Measurements from ENCODE around the gene SLC30A2.
A peak's percentile ranks its signal among the peaks of the same experiment; 100 is the strongest.

Gene SLC30A2

DNA sequence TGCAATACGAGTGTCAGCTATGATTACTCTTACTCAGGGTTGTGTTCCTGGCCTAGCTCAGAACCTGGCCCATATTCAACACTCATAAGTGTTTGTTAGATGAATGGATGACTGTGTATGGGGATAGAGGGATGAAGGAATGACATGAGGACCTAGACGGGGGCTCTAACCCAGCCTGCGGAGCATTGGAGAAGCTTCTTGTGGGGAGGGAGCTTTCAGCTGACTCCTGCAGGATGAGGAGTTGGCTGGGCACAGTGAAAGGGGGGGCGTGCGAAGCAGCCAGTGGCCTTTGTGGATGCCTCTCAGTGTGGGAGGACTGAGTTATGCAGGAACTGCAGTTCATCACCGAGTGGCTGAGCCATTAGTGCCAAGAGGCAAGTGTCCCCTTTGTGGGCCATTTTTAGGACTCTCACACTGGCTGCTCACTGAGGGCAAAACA, 25.6 kb downstream of the SLC30A2 start:
- DNase-seq, result no peak

DNA sequence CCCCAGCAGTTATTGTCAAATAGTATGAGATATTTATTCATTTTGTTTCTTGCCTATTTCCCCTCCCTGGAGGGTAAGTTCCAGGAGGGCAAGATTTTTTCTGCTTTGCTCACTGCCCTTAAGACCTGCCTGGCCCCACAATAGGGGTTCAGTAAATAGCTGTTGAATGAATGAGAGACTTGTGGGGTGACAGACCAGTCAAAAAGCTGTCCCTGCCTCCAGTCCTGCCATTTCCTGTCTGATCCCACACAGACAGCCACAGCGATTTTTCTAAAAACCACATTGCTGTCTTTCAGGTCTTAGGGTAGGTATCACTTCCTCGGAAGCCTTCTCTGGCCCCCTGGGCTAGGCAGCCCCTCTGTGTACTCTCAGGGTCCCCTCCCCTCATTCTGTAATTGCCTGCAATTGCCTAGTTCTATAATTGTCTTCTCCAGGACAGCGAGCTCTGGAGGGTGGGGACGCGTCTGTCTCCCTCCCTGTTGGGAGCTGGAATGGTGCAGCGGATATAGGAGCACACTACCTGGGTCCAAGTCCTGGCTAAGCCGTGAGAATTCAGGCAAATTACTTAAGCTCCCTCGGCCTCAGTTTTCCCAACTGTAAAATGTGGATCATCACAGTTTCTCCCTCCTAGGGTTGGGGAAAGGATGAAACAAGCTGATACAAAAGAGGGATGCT, 26.1 kb downstream of the SLC30A2 start:
- DNase-seq, result no peak

DNA sequence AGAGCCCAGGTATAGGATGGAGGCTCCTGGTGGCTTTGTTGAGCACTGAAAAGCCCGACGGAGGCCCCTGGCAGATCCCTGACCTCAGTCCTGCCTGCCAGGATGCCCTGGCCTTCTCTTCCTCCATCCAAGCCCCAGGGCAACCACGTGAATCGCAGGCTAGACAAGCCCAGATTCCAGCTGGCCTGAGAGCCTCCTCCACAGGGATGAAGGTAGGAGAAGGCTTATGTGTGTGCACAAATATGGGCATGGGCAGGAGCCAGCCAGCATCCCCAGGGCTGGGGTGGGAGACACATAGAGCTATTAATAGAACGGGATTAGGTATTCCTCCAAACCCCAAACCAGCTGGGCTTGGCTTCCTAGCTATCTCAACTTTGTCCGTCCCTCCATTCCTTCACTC, 28.3 kb downstream of the SLC30A2 start:
- DNase-seq, result no peak

DNA sequence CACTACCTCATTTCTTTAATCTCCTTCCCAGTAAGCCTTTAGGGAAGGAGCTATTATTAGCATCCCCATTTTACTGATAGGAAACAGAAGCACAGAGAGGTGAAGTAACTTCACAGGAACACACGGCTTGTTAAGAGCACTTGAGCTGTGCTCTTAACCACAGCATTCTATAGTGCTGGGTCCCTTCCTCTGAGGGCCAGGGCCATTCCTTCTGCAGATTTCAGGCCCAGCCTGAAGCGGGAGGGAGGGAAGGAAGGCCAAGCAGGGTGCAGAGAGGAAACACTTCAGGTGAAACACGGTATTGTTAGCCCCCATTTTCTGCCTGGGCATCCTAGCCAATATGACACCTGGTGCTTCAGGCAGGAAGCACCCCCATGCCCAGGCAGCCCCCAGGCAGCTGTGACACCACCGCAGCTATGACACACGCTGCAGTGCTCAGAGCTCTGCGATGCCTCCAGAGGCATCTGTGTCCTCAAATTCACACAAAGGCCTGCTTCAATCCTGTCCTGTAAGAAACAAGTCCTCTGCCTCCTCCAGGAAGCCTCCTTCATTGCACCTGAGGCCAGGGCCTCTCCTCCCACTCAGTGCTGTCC, 28.9 kb downstream of the SLC30A2 start:
- peak; percentile 26 for DNase-seq

DNA sequence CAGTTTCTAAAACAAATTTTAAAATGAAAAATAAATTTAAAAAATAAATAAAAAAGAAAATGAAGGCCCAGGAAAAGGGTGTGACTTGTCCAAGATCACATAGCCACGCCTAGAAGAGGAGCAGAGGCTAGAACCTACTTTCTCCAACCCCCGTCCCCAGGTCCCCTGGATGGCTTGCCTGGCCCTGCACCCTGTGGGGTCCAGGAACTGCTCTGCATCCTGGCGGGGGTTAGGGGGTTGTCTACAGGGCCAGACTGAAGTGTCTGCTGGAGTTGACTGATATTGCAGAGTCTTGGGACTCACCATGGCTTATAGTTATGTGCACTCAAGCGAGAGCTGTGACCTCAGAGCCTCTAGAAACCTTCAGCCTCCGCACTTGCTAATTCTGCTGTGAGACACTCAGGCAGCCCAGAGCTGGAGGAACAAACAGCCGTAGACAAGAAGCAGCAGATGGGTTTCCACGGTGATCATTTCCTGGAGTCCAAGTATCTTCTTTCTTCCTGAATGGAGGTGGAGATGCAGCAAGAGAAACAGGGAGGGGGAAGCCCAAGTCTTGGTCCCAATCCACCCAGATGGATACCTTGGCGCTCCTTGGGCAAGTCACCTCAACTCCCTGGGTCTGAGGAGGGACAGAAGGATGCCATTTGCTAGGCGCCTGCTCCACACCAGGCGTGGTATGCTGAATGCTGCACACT, 29.5 kb downstream of the SLC30A2 start:
- no peak for DNase-seq

DNA sequence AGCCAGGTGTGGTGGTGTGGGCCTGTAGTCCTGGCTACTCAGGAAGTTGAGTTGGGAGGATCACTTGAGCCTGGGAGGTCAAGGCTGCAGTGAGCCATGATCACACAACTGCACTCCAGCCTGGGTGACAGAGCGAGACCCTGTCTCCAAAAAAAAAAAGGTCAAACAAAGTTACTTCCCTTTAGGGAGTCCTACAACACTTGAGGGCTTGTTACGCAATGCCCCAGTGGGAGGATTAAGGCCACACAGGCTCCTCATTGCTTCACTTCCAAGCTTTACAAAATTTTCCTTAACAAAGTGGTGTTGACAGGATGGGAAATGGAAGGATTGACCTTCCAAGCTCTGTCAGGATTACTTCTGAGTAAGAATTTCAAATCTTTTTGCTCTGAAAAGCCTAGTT, 30.6 kb downstream of the SLC30A2 start:
- DNase-seq, result no peak

DNA sequence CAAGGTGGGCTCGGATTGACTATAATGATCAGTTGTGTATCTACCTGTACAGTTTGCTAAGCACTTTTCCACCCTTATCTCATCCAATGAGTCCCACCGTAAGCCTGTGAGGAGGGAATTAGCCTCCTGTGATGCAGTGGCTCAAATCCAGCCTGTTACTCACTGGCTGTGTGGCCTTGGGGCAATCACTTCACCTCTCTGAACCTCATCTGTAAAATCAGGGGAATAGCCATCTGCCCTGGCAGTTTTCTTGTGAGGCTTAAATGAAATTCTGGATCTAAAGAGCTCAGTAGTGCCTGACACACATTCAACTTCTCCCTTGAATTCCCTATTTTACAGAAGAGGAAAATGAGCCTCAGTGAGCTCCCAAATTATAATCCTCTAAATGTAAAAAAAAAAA, 31.7 kb downstream of the SLC30A2 start:
- DNase-seq, result no peak

DNA sequence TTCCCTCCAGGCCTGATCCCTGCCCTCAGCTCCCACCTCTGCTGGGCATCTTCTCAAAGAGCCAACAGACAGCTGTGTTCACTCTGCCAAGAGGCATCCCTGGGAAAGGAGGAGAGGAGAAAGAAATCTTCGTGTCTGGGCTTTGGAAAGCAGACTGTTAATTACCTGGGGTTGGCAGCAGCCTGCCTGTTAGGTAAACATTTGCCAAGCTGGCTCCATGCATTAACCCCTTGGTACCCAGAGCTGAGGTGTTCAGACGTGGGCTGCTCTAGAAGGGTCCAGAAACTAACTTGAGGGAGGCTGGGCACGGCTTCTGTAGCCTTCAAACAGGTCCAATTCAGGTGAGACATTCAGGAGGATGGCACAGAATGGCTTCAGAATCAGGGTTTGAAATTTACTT, 33.1 kb downstream of the SLC30A2 start:
- DNase-seq, result no peak

DNA sequence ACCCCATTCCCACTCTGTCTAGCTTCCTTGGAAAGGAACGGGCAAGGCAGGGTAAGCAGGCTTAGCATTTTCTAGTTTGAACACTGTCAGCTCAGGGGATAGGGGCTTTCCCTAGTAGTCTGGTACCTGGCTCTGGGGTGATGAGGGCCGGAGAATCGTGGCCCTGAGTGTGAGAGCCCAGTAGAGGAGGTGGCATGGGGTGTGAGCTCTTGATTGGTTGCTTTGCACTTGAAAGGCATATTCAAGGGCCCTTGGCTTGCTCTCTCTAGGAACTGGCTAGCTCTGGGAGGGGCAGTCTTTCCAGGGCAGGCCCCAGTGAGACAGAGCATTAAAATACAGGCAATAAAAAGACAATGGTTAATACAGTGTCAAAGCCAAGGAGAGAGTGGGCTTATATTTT, 35.1 kb downstream of the SLC30A2 start:
- no peak for DNase-seq

DNA sequence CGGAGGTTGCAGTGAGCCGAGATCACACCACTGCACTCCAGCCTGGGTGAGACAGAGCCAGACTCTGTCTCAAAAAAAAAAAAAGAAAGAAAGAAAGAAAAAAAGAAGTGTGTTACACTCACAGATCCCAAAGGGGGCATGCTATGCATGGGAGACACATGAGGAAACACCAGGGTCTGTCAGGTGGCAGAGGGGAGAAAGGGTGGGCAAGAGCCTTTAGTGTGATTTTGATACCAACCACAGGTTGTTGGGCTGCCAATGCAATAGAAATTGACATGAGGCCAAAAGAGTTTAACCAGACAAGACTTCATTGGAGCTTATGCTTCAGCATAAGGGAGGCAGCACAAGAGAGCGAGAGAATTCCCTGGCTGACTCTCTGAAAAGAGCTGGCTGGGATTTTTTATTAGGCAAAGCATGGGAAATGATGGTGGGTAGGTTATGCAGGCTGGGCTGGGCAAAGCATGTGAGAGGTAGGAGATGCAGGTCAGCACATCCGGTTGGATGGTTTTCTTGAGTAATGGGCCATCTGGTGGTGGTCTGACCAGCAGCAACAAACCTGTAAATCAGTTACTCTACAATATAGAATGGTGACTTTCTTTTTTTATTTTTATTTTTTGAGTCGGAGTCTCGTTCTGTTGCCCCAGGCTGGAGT, 36.0 kb downstream of the SLC30A2 start:
- no peak for DNase-seq

DNA sequence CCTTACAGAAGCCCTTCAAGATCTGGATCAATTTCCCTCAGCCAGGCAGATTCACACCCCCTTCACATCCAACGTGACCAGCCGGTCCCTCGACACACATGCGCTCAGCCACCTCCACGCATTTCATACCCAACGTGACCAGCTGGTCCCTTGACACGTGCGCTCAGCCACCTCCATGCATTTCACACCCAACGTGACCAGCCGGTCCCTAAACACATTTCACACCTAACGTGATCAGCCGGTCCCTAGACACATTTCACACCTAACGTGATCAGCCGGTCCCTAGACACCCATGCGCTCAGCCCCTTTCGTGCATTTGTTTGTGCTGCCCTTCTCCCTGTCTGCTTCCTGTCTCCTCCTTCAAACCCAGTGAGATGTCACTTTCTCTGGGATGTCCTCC, 39.2 kb downstream of the SLC30A2 start:
- no peak for DNase-seq

DNA sequence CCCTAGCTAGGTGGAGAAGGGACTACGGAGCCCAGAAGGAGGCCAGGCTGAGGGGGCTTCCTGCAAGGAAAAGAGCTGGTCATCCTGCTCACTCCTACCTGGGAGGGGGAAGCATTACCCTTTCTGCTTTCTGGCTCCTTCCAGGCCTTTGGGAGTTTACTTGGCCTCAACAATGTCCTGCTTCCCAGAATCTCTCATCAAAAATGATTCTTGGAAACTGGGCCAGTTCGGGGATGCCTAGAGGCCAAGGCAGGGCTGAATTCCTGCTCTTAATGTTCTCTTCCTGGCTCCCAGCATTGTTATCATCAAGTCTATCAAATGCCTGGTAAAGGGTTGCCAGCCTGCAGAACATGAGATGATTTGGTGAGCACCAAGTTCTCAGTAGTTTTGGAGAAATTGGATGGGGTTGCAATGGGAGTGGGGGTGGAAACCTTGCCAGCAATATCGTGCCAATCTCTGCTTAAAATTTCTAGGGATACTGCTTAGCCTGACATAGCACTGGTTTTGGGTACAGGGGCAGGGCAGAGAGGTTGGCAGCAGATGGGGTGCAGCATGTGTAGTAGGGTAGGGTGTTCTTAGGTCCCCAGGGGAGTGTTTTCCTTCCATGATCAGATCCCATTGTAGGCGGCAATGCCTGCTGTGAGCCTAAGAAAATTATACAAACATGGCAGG, 40.3 kb downstream of the SLC30A2 start:
- no peak for DNase-seq

DNA sequence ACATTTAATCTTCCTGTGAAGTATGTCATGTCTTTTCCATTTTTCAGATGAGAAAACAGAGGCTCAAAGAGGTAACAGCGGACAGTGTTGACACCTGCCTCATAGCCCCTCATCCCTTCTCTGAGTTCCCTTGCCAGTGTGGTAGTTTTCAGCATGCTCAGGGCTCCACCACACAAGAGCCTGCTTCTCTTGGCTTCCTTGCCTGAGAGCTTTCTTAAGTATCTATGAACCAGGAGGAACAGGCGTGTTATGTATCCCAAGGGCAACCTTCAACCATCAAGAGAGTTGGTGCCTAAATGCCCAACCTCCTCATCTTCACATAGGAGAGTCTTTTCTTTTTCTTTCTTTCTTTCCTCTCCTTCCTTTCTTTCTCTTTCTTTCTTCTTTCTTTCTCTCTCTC, 42.2 kb downstream of the SLC30A2 start:
- DNase-seq, result no peak

DNA sequence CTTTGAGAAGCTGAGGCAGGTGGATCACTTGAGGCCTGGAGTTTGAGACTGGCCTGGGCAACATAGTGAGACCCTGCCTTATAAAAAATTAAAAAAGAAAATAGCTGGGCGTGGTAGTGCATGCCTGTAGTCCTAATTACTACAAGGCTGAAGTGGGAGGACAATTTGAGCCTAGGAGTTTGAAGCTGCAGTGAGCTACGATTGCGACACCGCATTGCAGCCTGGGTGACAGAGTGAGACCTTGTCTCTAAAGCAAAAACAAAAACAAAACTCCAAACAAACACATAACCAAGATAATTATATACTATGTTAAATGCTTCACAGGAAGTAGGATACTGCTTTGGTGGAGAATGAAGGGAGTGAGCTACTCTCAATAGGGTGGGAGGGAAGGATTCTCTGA, 42.7 kb downstream of the SLC30A2 start:
- no peak for DNase-seq

DNA sequence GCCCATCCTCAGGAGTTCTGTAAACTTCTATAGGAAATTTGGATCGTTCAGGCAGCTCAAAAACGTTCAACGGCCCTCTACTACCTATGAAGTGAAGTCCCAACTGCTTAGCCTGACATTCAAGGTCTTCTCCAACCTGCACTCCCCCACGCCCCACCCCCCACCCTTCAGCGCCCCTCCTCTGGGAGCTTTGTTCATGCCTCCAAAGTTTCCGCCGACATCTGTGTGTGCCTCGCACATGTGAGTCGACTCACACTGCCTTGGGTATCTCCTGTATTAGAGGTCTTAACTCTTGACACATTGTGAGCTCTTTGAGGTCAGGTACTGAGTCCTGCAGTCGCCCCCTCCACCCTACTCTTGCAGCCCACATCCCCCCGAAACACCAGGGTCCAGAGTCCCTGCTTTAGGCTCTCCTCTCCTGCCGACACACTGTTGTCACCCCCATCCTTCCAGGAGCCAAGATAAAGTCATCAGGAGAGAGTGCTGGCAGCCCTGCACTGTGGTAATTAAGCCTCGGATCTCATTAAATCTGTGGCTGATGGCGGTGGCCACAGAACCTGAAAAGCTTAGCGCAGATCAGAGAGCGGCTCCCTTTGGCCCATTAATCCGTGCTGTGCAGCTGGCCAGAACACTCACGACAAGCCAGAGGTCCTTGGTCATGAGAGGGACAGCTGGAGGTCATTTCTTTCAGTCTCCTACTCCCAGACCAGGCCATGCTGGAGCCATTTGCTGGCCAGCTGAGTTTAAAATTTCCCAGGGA, 46.7 kb downstream of the SLC30A2 start:
- no peak for DNase-seq

DNA sequence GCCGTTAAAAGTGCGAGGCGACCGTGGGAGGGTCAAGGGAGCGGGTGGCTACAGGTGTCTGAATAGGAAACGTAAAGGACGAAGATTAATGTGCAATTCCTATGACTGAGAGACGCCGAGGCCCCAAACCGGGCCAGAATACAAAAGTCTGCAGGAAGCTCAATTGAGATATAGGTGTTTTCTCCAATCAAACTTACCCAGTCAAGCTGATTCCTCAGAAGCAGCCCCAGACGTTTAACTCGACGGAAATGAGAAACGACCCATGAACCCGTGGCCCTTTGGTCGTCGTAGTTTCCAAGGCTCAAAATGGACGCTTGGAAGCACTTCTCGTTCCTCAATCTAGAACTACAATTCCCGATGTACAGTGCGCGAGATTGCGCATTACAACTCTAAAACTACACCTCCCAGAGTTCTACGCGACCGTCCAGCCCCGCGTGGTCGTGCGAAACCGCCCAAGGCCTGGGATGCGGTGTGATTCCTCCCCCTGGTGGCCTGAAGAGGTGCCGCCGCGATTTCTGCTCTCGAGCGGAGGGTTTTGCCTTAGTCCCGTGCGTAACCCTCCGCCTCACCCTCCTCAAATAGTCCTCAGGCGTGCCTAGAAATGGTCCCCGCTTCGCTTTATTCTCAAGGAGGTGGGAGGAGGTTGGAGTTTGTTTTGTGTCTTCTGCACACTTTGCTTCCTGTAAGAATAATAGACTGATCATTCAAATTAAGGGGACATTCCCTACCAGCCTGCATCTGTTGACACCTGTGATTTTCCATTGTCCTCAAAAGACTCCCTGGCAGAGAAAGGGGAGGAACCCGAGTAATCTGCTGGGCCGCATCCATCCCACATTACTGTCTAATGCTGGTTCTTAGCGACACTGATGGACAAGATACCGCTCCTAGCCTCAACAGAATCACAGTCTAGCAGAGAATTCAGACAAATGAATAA, 47.8 kb downstream of the SLC30A2 start, which contains the start of gene PAFAH2:
Gene PAFAH2 (minus strand): TSS at position 236 of the 934 bp plus-strand sequence. CDS start 7,247 bp downstream, outside the sequence.
- peak; percentile 93 for DNase-seq

DNA sequence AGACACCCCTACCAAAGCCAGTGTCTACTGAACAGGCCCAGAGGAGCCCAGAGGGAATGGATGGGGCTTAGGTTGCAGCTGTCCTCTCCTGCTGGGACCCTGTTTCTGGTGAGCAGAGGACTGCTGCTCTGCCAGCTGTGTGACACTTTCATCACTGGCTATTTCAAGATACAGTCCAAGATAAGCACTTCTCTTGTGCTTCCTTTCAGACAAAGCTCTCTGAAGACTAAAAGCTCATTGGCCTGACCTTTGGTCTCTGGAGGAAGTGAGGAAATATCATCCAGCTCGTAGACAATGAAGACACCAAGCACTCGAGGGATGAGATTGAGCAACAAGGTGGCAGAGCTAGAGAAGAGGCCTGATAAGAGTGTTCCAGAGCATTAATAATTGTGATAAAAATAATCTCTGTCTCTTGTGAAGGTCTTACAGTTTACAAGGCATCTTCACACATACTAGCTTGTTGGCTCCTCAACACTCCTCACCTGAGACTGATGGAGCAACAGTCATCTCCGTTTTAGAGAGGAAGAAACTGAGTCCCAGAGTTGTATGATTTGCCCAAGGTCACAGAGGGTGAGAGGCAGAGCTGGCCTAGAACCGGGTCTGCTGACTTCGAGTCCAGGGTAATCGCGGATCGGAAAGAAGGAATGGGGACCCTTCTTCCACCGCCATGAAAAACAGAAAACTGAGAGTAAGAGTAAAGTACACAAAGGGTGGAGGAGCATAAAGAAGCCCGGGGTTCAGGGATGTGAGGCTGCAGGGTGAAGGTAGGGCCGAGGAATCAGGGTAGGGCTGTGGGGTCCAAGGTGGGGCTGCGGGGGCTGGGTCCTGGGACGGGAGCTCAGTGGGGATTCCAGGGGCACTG, 48.7 kb downstream of the SLC30A2 start:
- no peak for DNase-seq

DNA sequence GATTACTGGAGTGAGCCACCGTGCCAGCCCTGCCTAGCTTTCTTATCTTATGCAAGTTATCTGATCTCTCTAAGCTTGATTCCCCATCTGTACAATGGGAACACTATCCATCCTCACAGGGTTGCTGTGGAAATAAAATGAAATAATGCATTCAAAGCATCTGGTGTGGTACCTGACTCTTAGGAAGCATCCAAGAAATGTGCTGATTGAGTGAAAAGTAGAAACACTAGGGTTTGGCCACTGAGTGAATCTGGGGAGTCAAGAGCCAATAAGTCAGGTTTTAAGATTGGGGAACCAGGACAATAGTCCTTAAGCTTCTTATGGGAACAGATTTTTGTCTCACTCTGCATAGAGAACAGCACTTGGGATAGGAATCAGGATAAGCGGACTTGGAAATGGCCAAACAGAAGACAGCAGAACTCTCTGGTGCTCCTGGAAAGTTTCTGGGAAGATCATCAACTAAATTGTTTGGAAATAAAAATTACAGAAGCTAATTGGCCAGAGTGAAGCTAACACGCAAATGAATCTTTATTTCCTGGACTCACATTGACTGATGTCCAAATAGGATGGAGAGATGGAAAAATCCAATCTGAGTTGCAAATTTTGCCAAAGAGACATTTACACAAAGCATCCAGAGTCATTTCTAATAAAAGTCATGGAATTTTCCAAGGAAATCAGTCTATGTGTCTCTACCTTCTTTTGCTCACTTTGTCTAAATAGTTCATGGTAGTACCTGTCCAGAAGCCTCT, 51.3 kb downstream of the SLC30A2 start:
- DNase-seq, result no peak

DNA sequence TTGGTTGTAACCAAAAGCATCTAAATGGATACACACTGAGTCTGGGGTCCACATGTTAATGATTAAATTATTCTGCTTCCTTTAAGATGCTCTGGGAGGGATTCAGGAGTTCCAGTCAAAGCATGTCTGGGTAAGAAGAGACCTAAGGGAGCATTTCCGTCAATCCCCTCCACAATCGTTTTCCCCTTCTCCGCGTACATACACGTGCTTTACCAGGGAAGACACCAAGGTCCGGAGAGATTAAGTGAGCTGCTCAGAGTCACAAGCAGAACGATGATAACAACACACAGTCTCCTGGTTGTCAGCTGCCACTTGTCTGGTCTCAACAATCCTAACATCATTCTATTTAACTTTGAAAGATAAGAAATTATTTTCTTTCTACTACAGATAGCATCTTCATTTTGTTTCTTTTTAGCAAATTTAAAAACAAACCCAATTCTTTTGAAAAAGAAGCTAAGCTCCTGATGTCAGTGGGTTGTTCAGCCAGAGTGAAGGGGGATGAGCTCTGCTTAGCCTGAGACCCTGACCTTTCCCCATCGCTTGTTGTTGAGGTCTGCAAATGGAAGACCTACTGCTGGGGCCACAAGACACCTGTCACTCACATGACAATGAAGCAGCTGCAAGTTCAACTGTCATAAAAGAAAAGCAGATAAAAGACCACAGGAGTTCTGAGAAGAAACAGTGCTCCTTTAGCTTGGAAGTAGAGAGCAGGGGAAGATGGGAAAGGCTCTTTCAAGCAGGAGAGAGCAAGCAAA, 52.5 kb downstream of the SLC30A2 start:
- DNase-seq, result no peak
